Testis (tissue), 3 donors: ENCODE results near the gene RAPGEF4. TPM values are rescaled to one million over a fixed set of nuclear protein-coding genes. Genes with fewer than 3 reads are reported as not detected.

ENCODE experiments used
- DNase-seq: peaks from one replicate; pipeline ENCODE4 v3.0.0-alpha.2; 2019
- H3K27ac ChIP-seq, 2 donors: fragments of 200-600 bp; sonication (generic); one replicate each; pipeline ENCODE4 v1.5.1; 2019
- H3K27me3 ChIP-seq: fragments of 200-600 bp; sonication (generic); one replicate; pipeline ENCODE4 v1.5.1; 2019
- H3K36me3 ChIP-seq: fragments of 200-600 bp; sonication (generic); one replicate; pipeline ENCODE4 v1.5.1; 2017; ENCODE audit warnings: low read depth; ENCODE audit errors: missing control alignments
- H3K4me1 ChIP-seq: fragments of 200-600 bp; sonication (generic); one replicate; pipeline ENCODE4 v1.5.1; 2019
- H3K4me3 ChIP-seq, 2 donors: fragments of 200-600 bp; sonication (generic); one replicate each; pipeline ENCODE4 v1.5.1; 2017 to 2019
- H3K9me3 ChIP-seq: fragments of 200-600 bp; sonication (generic); one replicate; pipeline ENCODE4 v1.5.1; 2017
- POLR2A ChIP-seq: fragments of 450-650 bp; IDR thresholded peaks from one replicate; pipeline ENCODE4 v1.6.1; 2017; ENCODE audit warnings: antibody characterized with exemption, mild to moderate bottlenecking, moderate library complexity
- WGBS, 2 donors: methylation state at CpG; one replicate each; pipeline ENCODE4 v1.1.5; 2018; 5-methylcytosine and 5-hydroxymethylcytosine counted together
- intact Hi-C: fragments of 100-400 bp; cut with DNase I; formaldehyde crosslinking; loops from one replicate; pipeline ENCODE4 v1.15.1; 2023; ENCODE audit warnings: low total_unique reads
- polyA plus RNA-seq: library from polyadenylated mRNA; stranded (reverse); fragments of 350-450 nt; fragmentation: Illumina TruSeq; extraction: RNeasy Lipid Tissue Mini Kit (QIAGEN cat#74804); gene quantifications from one replicate; pipeline ENCODE4 v1.2.3, GENCODE V29; 2014; ENCODE audit warnings: low read depth, low replicate concordance; ENCODE audit not compliant: insufficient read depth
- total RNA-seq, 2 donors: library from RNA; depleted of rRNA; stranded (reverse); fragments of >200 nt; gene quantifications; one replicate each; pipeline ENCODE4 v1.2.3, GENCODE V29; 2016
- TF ChIP-seq, protein P1 (sequence below), 3 experiments: fragments of 450-650 bp in 2 of 3; fragments of 200-600 bp in 1 of 3; sonication (generic) in 1 of 3; IDR thresholded peaks; one replicate each; pipeline ENCODE4 v1.5.1; 2016 to 2019; ENCODE audit warnings: antibody characterized with exemption in 3 of 3, mild to moderate bottlenecking in 2 of 3, moderate library complexity in 1 of 3

RAPGEF4 gene
- total and polyA plus RNA-seq, 3 donors from 2014 or later = 14.3 to 42.6 (median 22.5) TPM

DNA sequence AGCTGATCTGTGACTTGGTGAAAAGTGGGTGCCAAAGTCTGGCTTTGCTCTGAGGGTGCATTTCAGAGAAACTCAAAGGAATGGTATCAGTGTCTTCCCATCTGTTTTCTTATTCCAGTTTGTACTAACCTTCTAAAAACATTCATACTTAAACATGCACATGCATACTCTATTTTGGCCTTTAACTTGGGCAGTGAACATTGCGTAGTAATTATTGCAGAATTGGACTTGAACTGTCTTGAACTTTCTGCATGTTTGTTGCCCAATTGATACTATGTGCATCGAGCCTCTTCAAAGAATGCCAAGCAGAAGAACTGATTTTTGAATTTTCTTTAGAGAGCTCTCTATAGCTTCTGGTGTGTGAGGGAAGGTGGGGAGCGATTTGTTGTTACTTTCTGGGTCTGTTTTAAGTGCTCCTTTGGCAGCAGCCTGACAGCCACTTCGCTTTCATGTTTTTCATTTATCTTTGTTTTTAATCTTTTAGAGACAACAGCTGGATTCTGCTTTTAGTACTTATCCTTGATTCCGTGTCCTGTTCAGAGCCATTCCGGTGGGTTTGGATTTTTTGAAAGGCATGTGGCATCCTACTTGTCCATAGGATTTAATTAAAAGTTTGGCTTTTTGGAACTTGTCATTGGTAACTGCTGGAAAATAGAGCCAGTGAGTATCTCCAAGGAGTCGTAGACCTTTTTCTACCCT, 159.2 kb downstream of the RAPGEF4 start:
- intact Hi-C loops = no loop called here

DNA sequence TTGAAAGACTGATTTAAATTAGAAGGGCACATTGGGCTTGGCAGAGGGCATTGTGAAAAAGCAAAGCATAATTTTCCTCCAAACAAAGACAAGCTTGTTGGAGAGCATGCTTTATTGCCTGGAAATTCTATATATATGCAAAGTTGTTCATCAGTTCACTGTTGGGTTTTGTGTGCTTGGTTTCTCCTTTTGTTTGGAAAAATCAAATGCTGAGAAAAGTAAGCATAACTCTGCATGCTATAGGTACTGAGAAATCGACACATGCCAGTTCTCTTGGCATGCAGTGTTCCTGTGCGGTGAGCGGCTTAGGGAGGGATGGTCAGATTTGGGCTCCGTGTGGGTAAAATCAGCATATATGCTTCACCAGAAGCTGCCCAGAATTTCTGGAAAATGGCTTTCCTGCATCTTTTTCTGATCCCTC, 161.0 kb downstream of the RAPGEF4 start:
- Histone ChIP-seq H3K36me3 (no peaks in the 10 kb centered on the region), H3K4me3 (no peak overlapping the region), H3K4me1 (peaks cover 5% of the 10 kb centered on the region), H3K9me3 (no peaks in the 10 kb centered on the region), H3K27ac (no peak overlapping the region), H3K27me3 (no peaks in the 10 kb centered on the region)
- TF ChIP-seq, protein P1, sequence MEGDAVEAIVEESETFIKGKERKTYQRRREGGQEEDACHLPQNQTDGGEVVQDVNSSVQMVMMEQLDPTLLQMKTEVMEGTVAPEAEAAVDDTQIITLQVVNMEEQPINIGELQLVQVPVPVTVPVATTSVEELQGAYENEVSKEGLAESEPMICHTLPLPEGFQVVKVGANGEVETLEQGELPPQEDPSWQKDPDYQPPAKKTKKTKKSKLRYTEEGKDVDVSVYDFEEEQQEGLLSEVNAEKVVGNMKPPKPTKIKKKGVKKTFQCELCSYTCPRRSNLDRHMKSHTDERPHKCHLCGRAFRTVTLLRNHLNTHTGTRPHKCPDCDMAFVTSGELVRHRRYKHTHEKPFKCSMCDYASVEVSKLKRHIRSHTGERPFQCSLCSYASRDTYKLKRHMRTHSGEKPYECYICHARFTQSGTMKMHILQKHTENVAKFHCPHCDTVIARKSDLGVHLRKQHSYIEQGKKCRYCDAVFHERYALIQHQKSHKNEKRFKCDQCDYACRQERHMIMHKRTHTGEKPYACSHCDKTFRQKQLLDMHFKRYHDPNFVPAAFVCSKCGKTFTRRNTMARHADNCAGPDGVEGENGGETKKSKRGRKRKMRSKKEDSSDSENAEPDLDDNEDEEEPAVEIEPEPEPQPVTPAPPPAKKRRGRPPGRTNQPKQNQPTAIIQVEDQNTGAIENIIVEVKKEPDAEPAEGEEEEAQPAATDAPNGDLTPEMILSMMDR (IDR thresholded peaks at IDR 0.05) = no peak
- no peak for TF ChIP-seq POLR2A
- no peak for DNase-seq
- WGBS, 2 donors = 86 to 93% methylated on average over 4 of the region's 4 CpGs
- intact Hi-C loops = no loop called here

More for the DNA sequence above, 159.2 kb downstream of the RAPGEF4 start:
- H3K9me3 ChIP-seq = no peaks in the 10 kb centered on the region
- no peak for DNase-seq
- 74 to 83% methylated on average over 7 of the region's 7 CpGs for WGBS, 2 donors
- H3K27me3 ChIP-seq = no peaks in the 10 kb centered on the region
- peaks cover 5% of the 10 kb centered on the region for H3K4me1 ChIP-seq
- H3K4me3 ChIP-seq = no peak overlapping the region
- H3K36me3 ChIP-seq = no peaks in the 10 kb centered on the region
- TF ChIP-seq POLR2A = no peak
- TF ChIP-seq, protein P1 (IDR thresholded peaks at IDR 0.05) = no peak
- H3K27ac ChIP-seq = no peak overlapping the region

DNA sequence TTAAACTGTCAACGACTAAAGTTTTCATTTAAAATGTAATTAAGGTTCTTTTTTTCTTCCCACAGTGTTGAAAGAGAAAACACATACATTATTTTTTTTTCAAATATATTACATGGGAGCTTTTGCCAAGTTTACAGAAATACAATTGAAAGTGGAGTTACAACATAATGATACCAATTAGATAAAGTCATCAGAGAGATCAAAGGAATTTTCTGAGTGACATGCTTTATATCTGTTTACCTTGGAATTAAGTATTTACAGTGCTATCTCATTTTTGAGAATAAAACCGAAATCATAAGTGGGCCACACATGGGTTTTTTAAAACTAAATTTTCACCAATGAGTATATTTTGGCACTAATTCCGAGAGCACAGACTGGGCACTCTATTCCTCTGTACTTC, 165.2 kb downstream of the RAPGEF4 start:
- Histone ChIP-seq H3K27me3 (no peaks in the 10 kb centered on the region), H3K27ac (no peak overlapping the region), H3K9me3 (no peaks in the 10 kb centered on the region), H3K4me3 (no peak overlapping the region), H3K36me3 (no peaks in the 10 kb centered on the region), H3K4me1 (no peaks in the 10 kb centered on the region)
- intact Hi-C loops = no loop called here
- no peak for TF ChIP-seq POLR2A
- TF ChIP-seq, protein P1 (IDR thresholded peaks at IDR 0.05) = no peak
- no peak for DNase-seq
- WGBS, 2 donors = 76 to 84% methylated on average over 3 of the region's 3 CpGs

DNA sequence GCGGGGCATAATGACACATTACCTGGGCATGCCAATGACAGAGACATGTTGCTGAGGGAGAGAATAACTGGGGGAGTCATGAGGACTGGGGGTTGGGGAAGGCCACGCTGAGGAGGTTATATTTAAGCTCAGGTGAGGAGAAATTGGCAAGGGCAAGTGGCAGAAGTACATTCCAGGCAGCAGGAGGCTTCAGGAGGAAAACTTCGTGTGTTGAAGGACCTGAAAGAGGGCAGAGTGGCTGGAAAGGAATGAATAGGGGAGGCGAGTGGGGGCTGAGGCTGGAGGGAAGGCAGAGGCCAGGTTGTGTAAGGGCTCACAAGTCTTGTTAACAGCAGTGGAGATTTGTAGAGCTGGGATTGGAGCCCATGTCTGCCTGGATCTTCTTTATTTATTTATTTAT, 166.3 kb downstream of the RAPGEF4 start:
- Histone ChIP-seq H3K9me3 (no peaks in the 10 kb centered on the region), H3K4me1 (no peaks in the 10 kb centered on the region), H3K27me3 (no peaks in the 10 kb centered on the region), H3K27ac (no peak overlapping the region), H3K36me3 (no peaks in the 10 kb centered on the region), H3K4me3 (no peak overlapping the region)
- intact Hi-C loops = no loop called here
- WGBS, 2 donors = 91 to 95% methylated on average over 4 of the region's 4 CpGs
- TF ChIP-seq, protein P1 (IDR thresholded peaks at IDR 0.05) = no peak
- no peak for TF ChIP-seq POLR2A
- DNase-seq = no peak

DNA sequence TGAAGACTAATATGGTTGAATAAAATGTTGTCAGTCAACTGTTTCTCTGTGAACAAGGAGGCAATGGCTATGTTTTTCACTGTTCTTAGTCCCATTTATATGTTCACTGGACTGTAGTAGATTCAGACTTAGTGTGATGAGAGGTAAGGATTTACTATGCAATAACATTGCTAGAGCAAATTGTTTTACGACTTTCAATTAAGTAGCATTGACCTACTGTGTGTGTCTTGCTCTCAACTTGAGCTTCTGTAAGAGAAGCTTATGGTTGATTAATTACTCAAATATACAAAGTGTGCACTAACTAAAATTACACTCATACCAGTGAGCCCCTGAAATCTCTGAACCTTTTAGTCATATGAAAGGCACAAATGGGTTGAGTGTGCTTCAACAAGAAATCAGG, 168.6 kb downstream of the RAPGEF4 start:
- intact Hi-C loops = no loop called here
- no peaks in the 10 kb centered on the region for H3K27me3 ChIP-seq
- no peaks in the 10 kb centered on the region for H3K9me3 ChIP-seq
- TF ChIP-seq POLR2A = no peak
- TF ChIP-seq, protein P1 (IDR thresholded peaks at IDR 0.05) = no peak
- H3K27ac ChIP-seq = no peak overlapping the region
- H3K36me3 ChIP-seq = no peaks in the 10 kb centered on the region
- 63 to 81% methylated on average over 1 of the region's 1 CpG for WGBS, 2 donors
- no peak for DNase-seq
- H3K4me3 ChIP-seq = no peak overlapping the region
- no peaks in the 10 kb centered on the region for H3K4me1 ChIP-seq
